IPS-18c (cell line): ENCODE results near the gene ABHD16B.
A peak's percentile ranks its signal among the peaks of the same experiment; 100 is the strongest.

Source experiments
- H3K4me3 ChIP-seq: 2 replicates; pipeline ENCODE4 v1.7.0; 2013; ENCODE audit warnings: low read depth, mild to moderate bottlenecking, low read length, moderate library complexity; ENCODE audit not compliant: insufficient read depth
- H3K9me3 ChIP-seq: one replicate; pipeline ENCODE4 v1.6.1; 2013; ENCODE audit warnings: mild to moderate bottlenecking, low read length, moderate library complexity; ENCODE audit not compliant: control insufficient read depth, insufficient read depth

Gene ABHD16B

DNA sequence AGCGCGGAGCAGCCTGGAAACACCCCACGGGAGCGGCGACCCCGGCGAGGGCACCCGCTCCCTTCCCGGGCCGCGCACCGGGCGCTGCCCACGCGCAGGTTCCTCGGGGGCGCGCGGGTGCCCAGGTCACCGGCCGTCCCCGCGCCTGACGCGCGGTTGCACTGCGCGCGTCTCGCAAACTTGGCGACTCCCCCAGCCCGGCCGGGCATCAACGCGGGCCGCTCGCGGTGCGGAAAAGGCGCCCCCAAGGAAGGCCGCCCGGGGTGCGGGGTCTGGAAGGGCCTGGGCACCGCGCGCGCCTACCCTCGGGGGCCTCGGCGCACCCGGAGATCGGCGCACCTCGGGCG is 29.7 kb upstream of the ABHD16B start:
- H3K4me3 ChIP-seq = peak overlapping the region; percentile 55

DNA sequence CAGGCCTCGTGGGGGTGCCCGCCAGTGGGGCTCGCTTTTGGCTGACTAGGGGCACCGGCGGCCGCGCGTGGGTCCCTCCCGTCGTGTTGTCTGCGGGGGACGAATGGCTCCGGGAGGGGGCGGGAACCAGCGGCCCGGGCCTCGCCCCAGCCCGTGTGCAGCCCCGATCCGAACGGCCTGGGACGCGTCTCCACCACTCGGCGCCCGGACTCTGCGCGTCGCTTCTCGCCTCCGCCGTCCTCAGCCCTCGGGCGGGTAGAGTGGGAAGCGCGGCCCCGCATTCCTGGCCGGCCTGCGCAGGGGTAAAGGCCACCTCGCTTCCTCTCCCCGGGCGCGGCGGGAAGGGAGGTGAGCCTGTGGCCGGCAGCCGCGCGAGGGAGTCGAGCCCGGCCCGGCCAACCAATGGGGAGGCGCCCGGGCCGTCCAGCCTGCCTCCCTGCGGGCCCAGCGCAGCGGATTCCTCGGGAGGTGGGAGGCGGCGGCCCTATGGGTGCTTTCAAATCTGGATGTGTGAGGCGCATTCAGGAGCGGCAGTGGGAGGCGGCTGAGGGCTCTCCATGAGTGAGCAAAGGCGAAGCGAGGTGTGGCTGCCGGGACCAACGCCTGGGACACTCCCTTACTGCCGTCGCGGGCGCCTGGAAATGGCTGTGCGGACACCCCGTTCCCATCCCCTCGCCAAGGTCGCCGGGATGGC is 29.2 kb upstream of the ABHD16B start:
- peak overlapping the region; percentile 55 for H3K4me3 ChIP-seq
- no peaks in the 10 kb centered on the region for H3K9me3 ChIP-seq

More for the DNA sequence above, 29.7 kb upstream of the ABHD16B start:
- no peaks in the 10 kb centered on the region for H3K9me3 ChIP-seq

DNA sequence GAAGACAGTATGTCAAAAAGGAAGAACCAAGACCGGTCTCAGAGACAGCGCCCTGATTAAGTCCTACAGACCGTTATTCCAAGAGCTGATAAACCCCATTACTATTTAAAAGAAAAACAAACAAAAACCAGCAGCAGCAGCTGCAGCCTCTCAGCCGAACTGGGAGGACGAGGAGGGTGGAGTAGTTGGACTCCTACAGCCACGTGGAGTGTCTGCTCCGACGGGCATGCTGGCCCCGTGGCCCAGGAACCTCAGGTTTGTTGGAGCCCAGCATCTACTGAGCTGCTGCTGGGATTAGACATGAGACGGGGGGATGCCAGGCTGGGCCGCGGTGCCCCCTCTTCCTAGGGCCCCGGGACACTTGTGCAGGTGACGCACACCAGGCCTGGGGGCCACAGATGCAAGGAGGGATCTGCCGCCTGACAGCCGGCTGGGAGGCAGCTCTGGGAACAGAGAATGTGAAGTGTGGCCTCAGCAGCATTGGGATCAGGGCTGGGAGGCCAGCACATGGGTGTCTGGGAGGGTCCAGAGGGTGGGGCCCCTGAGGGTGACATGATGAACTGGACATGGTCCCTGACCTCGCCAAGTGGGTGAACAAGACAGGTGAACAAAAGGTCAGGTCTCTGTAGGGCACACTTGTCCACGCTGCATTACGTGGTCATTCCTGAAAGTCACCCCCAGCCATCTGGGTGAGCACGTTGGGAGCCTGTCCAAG is 27.4 kb upstream of the ABHD16B start:
- Histone ChIP-seq H3K4me3 (no peak overlapping the region), H3K9me3 (no peaks in the 10 kb centered on the region)

DNA sequence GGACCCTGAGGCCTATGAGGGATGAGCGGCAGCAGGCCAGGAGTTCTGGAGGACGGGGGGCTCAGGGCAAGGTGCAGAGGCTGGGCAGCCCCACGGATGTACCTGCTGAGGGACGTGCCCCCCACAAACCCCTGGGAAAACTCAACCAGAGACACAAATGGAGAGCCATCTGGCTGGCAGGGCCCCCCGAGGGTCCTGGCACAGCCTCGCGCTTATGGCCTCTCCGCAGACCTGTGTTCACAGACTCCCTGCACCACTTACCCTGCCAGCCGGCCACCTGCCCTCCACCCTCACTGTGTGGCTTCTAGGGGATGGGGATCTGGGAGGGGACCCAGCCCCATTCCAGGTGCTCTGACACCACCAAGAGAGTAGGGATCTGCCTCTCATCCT is 26.8 kb upstream of the ABHD16B start:
- Histone ChIP-seq H3K9me3 (no peaks in the 10 kb centered on the region), H3K4me3 (no peak overlapping the region)

DNA sequence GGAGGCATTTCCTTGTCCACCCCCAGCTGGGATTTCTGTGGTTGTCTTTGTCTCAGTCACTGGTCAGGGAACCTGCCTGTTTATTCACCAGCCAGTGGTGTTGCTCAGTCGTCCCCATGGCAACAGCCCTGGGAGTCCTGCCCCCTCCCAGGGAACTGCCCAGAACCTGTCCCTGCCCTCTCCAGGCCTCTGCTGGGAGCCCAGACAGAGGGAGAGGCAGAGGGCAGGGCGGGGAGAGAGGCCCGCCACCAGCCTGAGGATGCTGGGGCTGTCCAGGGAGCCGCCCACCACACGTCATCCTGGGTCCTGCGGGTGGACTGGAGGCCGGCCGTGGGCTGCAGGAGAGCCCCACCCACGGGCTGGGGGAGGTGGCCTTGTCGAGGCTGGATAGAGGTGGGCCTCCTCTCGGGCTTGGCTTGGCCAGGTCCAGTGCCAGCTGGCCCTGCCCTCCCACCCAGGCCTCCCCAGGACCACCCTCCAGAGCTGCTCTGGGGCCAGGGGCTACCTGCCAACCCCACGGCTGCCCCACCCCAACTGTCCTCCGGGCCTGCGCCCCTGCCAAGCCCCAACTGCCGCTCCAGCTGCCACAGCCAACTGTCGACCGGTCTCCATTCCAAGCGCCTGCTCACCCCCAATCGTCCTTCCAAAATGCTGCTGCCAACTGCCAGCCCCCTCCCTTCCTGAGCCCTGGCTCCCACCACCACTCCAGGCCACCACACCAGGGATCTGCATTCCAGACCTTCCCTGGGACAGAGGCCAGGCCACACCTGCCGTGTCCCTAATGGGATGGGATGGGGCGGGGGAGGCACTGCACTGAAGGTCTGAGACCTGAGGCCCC is 26.1 kb upstream of the ABHD16B start:
- peak overlapping the region; percentile 20 for H3K4me3 ChIP-seq

DNA sequence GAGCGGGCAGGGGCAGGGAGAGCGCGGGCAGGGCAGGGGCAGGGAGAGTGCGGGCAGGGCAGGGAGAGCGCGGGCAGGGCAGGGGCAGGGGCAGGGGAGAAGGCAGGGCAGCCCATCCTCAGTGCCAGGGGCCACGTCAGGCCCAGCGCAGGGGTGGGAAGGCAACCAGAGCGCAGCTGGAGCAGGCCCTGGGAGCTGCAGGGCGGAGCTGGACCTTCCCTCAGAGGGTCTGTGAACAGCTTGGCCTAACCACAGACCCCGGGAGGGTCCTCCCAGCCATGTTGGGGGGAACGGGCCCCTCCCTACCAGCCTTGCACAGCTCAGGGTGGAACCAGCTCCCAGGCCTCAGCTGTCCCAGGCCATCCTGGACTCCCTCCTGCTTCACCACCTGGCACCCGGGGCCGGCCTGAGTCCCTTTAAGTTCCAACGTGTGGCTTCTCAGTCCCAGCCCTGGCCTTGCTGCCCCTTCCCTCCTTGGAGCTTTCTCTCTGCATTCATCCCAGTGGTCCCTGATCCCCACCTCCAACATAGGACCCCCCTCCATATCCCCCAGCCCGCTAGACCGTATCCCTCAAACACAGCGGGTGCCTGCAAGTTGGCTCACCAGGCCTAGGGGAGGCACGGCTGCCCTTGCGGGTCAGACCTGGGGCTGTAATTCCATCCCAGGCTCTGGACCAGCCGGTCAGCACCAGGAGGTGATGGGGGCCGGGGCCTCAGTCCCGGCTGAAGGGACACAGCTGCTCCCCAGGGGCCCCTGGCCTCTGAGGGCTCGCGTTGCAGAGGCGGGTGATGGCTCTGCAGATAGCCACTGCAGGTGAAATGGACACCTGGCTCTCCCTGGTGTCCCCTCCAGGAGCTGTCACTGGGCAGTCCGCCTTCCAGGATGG is 24.6 kb upstream of the ABHD16B start:
- H3K4me3 ChIP-seq = no peak overlapping the region
- no peaks in the 10 kb centered on the region for H3K9me3 ChIP-seq

More for the DNA sequence above, 26.1 kb upstream of the ABHD16B start:
- no peaks in the 10 kb centered on the region for H3K9me3 ChIP-seq

DNA sequence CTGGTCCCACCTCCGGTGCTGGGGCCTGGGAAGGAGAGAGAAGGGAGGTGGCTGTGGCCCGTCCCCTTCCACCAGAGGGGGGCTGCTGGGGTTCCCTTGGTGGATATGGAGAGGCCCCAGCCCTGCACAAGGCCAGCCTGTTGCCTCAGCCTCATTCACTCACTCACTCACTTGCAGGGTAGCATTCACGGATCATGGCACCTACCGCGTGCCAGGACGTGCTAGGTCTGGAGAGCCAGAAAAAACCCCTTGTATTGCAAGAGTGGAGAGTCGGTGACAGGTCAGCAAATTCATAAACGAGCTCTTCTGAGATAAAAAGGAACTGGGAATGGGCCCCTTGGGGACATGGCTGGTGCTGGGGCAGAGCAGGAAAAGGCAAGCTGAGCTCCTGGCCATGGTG is 23.8 kb upstream of the ABHD16B start:
- H3K4me3 ChIP-seq = no peak overlapping the region
- no peaks in the 10 kb centered on the region for H3K9me3 ChIP-seq

DNA sequence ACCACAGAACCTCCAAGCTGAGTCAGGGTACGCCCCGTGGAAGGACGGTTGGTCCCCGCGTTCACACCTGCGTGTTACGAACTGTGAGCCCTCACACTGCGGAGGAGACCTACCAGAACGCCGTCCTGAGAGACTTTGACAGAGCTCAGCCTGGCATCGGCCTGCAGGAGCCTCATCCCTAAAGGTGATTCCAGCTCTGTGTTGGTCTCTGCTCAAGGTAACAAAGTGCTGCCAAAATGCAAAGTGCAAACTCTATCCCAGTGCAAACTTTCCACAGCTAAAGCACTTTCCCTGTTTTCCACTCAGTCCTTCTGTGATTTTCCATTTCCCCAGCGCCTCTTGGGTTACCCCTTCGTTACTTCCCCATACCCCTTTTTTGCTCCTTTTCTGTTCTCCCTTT is 21.7 kb upstream of the ABHD16B start:
- Histone ChIP-seq H3K4me3 (no peak overlapping the region), H3K9me3 (no peaks in the 10 kb centered on the region)

DNA sequence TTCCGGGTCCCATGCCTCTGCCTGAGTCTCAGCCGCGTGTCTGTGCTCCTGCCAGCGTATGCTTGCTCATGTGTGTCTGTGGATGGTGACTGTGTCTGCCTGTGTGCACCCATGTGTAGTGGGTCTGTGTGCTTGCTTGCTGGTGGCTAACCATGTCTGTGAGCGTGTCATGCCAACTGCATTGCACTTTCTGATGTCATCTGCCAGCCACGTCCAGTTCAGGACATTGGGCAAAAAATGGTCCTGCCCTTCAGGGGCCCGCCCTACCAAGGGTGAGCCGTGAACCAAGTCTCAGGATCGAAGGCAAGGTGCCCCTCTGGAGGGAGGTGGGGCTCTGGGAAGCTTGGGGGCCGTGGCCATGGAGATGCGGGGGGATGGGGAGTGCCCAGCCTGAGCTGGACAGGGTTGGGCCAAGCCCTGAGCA is 20.9 kb upstream of the ABHD16B start:
- no peak overlapping the region for H3K4me3 ChIP-seq

DNA sequence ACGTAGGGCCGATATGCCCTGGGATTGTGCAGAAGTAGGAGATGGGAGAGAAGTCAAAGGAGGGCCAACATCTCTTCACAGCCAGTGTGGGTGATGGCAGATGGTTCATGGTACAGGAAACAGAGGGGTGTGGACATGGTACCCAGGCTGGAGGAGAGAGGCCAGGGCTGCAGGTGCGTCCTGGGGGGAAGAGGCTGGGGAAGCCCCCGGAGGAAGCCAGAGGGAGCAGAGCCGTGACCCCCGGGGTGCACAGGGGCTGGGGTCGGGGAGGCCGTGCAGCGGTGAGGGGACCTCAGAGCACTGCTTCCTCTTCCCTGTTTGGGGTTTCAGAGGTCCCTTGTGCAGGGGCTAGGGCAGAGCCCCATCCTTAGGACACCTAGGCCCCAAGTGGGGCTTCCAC is 19.0 kb upstream of the ABHD16B start:
- Histone ChIP-seq H3K9me3 (no peaks in the 10 kb centered on the region), H3K4me3 (no peak overlapping the region)

More for the DNA sequence above, 20.9 kb upstream of the ABHD16B start:
- no peaks in the 10 kb centered on the region for H3K9me3 ChIP-seq

DNA sequence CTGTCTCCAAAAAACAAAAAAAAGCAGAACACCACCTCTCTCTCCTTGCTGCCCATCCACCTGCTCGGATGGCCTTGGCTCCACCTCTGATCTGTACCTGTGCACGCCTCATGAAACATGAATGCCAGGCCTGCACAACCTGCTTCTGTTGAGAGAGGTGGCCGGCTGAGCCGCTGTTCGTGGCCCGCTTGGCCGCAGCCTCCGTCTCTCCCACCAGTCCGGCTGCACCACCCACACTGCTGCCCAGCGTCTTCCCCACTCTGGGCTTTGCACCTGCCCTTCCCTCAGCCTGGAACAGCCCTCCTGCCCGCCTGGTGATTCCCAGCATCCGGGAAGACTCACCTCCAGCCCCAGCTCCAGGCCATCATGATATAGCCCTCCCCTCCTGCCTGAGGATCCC is 18.1 kb upstream of the ABHD16B start:
- no peak overlapping the region for H3K4me3 ChIP-seq
- no peaks in the 10 kb centered on the region for H3K9me3 ChIP-seq

DNA sequence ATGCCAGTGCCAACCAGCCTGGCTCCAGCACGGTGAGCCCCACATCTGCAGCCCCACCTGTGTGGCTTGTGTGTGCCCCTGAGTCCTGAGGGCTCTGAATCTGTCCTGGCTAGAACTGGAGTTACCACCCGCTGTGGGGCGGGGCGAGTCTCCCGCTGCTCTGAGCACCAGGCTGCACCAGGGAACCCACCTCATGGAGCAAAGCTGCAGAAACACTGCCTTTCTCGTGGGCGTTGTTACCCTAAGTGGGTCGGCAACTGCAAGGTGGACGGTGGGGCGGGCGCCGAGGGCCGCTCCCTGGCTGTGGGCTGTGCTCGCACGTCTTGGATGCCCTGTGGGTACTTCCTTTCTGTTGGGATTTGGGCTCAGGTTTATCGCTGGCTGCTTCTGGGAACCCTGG is 17.5 kb upstream of the ABHD16B start:
- H3K4me3 ChIP-seq = no peak overlapping the region

DNA sequence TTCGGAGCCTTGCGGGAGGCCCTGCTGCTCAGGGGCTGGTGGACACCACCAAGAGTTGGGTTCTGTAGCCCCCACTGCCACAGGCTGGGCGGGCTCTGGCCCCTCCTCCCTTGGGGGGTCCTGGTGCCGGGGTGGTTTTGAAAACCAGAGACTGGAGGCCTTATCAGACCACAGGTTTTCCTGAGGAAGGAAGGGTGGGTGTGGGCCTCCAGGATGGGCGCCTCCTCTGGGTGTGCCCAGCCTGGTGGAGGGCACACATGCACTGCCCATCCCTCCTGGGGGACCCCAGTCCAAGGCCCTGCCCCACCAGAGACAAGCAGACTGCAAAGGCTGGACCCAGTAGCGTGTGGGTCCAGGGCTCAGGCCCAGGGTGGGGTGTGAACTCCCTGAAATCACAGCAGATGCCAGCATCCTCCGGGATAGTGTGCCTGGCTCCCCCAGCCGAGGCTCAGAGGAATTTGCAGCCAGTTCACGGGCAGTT is 16.7 kb upstream of the ABHD16B start:
- no peaks in the 10 kb centered on the region for H3K9me3 ChIP-seq
- no peak overlapping the region; the same call in 1 of the 2 replicates for H3K4me3 ChIP-seq

More for the DNA sequence above, 17.5 kb upstream of the ABHD16B start:
- no peaks in the 10 kb centered on the region for H3K9me3 ChIP-seq

DNA sequence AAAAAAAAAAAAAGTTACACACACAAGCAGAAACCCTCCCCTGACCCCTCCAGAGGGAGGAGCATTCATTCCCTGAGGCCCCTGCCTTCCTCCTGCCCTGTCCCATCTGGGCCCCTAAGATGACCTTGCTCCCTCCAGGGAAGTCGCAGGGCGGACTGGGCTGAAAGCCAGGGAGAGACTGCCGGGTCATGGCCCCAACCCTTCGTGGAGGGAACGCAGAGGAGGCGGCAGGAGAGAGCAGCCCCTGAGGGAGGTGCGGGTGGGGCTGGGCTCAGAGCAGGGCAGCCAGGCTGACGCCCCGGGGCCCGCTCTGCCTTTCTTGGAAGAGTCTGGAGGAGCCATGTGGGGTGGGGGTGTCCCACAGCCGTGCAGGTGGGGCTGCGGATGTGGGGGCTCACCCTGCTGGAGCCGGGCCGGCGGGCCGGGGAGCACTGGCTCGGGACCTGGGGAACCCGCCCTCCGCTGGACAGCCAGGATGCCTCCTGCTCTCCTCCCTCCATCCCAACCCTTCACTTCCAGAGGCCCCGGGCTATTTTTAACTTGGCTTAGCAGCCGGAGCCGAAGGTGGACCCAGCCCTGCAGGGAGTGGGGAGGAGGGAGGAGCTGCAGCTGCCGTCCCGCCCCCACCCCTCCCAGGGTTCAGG is 15.0 kb upstream of the ABHD16B start:
- H3K9me3 ChIP-seq = no peaks in the 10 kb centered on the region
- peak overlapping the region; percentile 52 for H3K4me3 ChIP-seq

DNA sequence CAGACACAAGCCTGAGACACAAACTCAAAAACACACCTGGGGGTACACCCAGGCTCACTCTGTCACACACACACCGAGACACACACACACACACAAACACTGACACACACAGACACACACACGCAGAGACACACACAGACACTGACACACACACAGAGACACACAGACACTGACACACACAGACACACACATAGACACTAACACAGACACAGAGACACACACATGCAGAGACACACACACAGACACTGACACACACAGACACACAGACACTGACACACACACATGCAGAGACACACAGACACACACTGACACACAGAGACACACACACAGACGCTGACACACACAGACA is 14.4 kb upstream of the ABHD16B start:
- Histone ChIP-seq H3K4me3 (peak overlapping the region; percentile 52; the same call in 1 of the 2 replicates), H3K9me3 (no peaks in the 10 kb centered on the region)

DNA sequence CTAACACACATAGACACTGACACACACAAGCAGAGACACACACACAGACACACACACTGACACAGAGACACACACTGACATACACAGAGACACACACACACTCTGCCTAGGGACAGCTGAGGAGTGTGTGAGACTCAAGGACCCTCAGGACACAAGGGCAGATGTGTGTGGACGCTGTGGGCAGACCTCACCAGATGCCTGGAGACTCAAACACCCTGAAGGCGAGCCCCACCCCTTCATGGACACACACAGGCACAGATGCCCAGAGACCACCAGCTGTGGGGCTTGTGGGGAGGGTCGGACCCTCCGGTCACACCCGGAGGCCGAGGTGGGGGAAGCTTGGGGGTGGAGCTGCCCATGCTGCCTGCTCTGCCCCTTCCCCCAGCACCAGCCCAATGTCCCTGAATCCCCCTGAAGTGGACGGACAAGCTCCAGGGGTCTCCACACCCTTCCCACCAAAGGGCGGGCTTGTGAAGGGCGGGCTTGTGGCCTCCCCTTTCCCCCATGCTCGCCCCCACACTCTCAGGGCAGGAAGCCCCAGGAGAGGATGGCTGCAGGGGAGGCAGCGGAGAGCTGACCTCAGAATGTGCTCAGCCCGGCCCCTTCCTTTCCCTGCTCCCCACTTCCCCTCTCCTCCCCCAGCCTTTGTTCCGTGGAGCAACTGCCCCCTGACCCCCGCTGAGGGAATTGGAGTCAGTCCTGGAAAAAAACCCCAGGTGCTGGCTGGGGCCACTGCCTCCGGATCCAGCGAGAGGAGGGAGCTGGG is 13.9 kb upstream of the ABHD16B start:
- Histone ChIP-seq H3K4me3 (peak overlapping the region; percentile 52; the same call in 1 of the 2 replicates), H3K9me3 (no peaks in the 10 kb centered on the region)
